SK-N-SH (cell line): ENCODE measurements around the gene DGKH. TPM values are rescaled to one million over a fixed set of nuclear protein-coding genes. Genes with fewer than 3 reads are reported as not detected.

ENCODE experiments used
- CTCF ChIA-PET: fragments of 300-600, 350-600 bp; formaldehyde crosslinking; extraction: SDS; loops from one replicate; lab custom pipeline; 2021; lab: Yijun Ruan, JAX
- POLR2A ChIA-PET: fragments of 350-600 bp; sonication (Branson Sonifier 250); formaldehyde crosslinking; extraction: SDS; loops from one replicate; lab custom pipeline; 2020; ENCODE audit warnings: antibody characterized with exemption, inconsistent platforms; lab: Yijun Ruan, JAX
- DNase-seq: peaks from one replicate; pipeline ENCODE4 v3.0.0; 2012
- H2AFZ ChIP-seq: fragments of 200-600 bp; sonication (generic); 2 replicates; pipeline ENCODE4 v1.8.1; 2016; ENCODE audit warnings: antibody characterized with exemption, mild to moderate bottlenecking, low read depth
- H3F3A ChIP-seq: fragments of 200-600 bp; sonication (generic); replicated peaks from 2 replicates; pipeline ENCODE3; 2016; ENCODE audit warnings: antibody characterized with exemption, mild to moderate bottlenecking; ENCODE audit not compliant: insufficient read depth
- H3K27ac ChIP-seq, 2 experiments: fragments of 200-500 bp in 1 of 2; fragments of 200-600 bp in 1 of 2; sonication (Bioruptor generic) in 1 of 2; sonication (generic), shearing (Covaris generic) in 1 of 2; 2 replicates each; pipeline versions ENCODE4 v1.5.1 to v1.6.1; 2014 to 2016; ENCODE audit warnings: low read depth in 2 of 2, inconsistent platforms in 1 of 2, low read length in 1 of 2, mild to moderate bottlenecking in 1 of 2, mixed read lengths in 1 of 2
- H3K27me3 ChIP-seq: fragments of 200-600 bp; sonication (generic), shearing (Covaris generic); 2 replicates; pipeline ENCODE4 v1.6.1; 2016; ENCODE audit warnings: mixed run types; ENCODE audit not compliant: insufficient read depth
- H3K36me3 ChIP-seq, 2 experiments: fragments of 200-500 bp in 1 of 2; fragments of 200-600 bp in 1 of 2; sonication (Bioruptor generic) in 1 of 2; sonication (generic) in 1 of 2; replicated peaks in 1 of 2; 2 replicates each; pipeline versions ENCODE3 to v1.5.1; 2014 to 2016; ENCODE audit warnings: low read length in 1 of 2, mild to moderate bottlenecking in 1 of 2; ENCODE audit not compliant: insufficient read depth in 2 of 2, control insufficient read depth in 1 of 2
- H3K4me1 ChIP-seq, 2 experiments: fragments of 200-500 bp in 1 of 2; fragments of 200-600 bp in 1 of 2; sonication (Bioruptor generic) in 1 of 2; sonication (generic), shearing (Covaris generic) in 1 of 2; 2 replicates each; pipeline versions ENCODE4 v1.5.1 to v1.6.1; 2014 to 2016; ENCODE audit warnings: low read depth in 1 of 2, low read length in 1 of 2, mixed run types in 1 of 2; ENCODE audit not compliant: insufficient read depth in 2 of 2, control insufficient read depth in 1 of 2
- H3K4me2 ChIP-seq: fragments of 200-600 bp; sonication (generic), shearing (Covaris generic); 2 replicates; pipeline ENCODE4 v1.6.1; 2017; ENCODE audit warnings: mixed run types
- H3K4me3 ChIP-seq, 2 experiments: fragments of 200-500 bp in 1 of 2; fragments of 200-600 bp in 1 of 2; sonication (Bioruptor generic) in 1 of 2; sonication (generic), shearing (Covaris generic) in 1 of 2; 2 replicates each; pipeline versions ENCODE4 v1.5.1 to v1.8.1; 2014 to 2016; ENCODE audit warnings: low read depth in 2 of 2, inconsistent platforms in 1 of 2, low read length in 1 of 2, mild to moderate bottlenecking in 1 of 2, mixed read lengths in 1 of 2, moderate library complexity in 1 of 2
- H3K79me2 ChIP-seq: fragments of 200-600 bp; sonication (generic); 2 replicates; pipeline ENCODE4 v1.8.1; 2017; ENCODE audit warnings: mild to moderate bottlenecking; ENCODE audit not compliant: insufficient read depth
- H3K9ac ChIP-seq: fragments of 200-600 bp; sonication (generic); 2 replicates; pipeline ENCODE4 v1.6.1; 2017; ENCODE audit warnings: mixed run types
- H3K9me2 ChIP-seq: fragments of 200-600 bp; sonication (generic); 2 replicates; pipeline ENCODE4 v1.6.1; 2017; ENCODE audit warnings: mixed run types
- H3K9me3 ChIP-seq: fragments of 200-600 bp; sonication (generic); 2 replicates; pipeline ENCODE4 v1.6.1; 2017; ENCODE audit warnings: mixed run types, mild to moderate bottlenecking, moderate library complexity
- H4K20me1 ChIP-seq: fragments of 200-600 bp; sonication (generic); 2 replicates; pipeline ENCODE4 v1.6.1; 2017; ENCODE audit warnings: mild to moderate bottlenecking, mixed run types; ENCODE audit not compliant: insufficient read depth
- CHD2 ChIP-seq: fragments of 150-350 bp; IDR thresholded peaks from 2 replicates; pipeline ENCODE4 v1.6.1; 2018; ENCODE audit warnings: low read length; ENCODE audit not compliant: partially characterized antibody
- ELF1 ChIP-seq: IDR thresholded peaks from 2 replicates; pipeline ENCODE4 v1.4.0; 2012
- EP300 ChIP-seq, 2 experiments: IDR thresholded peaks; 2 replicates each; pipeline versions ENCODE4 v1.4.0 to v1.6.1; 2012; ENCODE audit warnings: borderline replicate concordance in 1 of 2, low read depth in 1 of 2, low read length in 1 of 2
- FOSL2 ChIP-seq: IDR thresholded peaks from 2 replicates; pipeline ENCODE4 v1.4.0; 2012; ENCODE audit warnings: low read depth, mild to moderate bottlenecking, moderate library complexity, borderline replicate concordance
- FOXM1 ChIP-seq: IDR thresholded peaks from 2 replicates; pipeline ENCODE4 v1.4.0; 2012; ENCODE audit warnings: low read depth, mild to moderate bottlenecking
- GABPA ChIP-seq: IDR thresholded peaks from 2 replicates; pipeline ENCODE4 v1.4.0; 2012; ENCODE audit warnings: low read depth, mild to moderate bottlenecking
- GATA2 ChIP-seq: sonication (generic); formaldehyde crosslinking; IDR thresholded peaks from 2 replicates; pipeline ENCODE4 v1.5.0; 2020; ENCODE audit warnings: mild to moderate bottlenecking, missing genetic modification reagents
- IRF3 ChIP-seq: fragments of 150-350 bp; IDR thresholded peaks from 2 replicates; pipeline ENCODE4 v1.6.1; 2016; ENCODE audit warnings: mild to moderate bottlenecking, low read depth, low read length
- JUND ChIP-seq: IDR thresholded peaks from 2 replicates; pipeline ENCODE4 v1.4.0; 2012
- MAX ChIP-seq: IDR thresholded peaks from 2 replicates; pipeline ENCODE4 v1.4.0; 2012; ENCODE audit warnings: low read depth
- POLR2AphosphoS5 ChIP-seq: IDR thresholded peaks from 2 replicates; pipeline ENCODE4 v1.6.1; 2012; ENCODE audit warnings: low read depth, low read length
- RAD21 ChIP-seq: IDR thresholded peaks from 2 replicates; pipeline ENCODE4 v1.6.1; 2012; ENCODE audit warnings: mild to moderate bottlenecking, low read length
- RCOR1 ChIP-seq: fragments of 150-350 bp; IDR thresholded peaks from 2 replicates; pipeline ENCODE4 v1.6.1; 2017; ENCODE audit warnings: antibody characterized with exemption, low read length
- REST ChIP-seq: IDR thresholded peaks from 2 replicates; pipeline ENCODE4 v1.6.1; 2012; ENCODE audit warnings: mild to moderate bottlenecking, low read depth, low read length, moderate library complexity
- RXRA ChIP-seq: IDR thresholded peaks from 2 replicates; pipeline ENCODE4 v1.4.0; 2012; ENCODE audit warnings: low read depth, mild to moderate bottlenecking, borderline replicate concordance
- SIN3A ChIP-seq: IDR thresholded peaks from 2 replicates; pipeline ENCODE4 v1.6.1; 2012; ENCODE audit warnings: low read depth, mild to moderate bottlenecking, low read length, moderate library complexity, borderline replicate concordance
- SMC3 ChIP-seq: IDR thresholded peaks from 2 replicates; pipeline ENCODE4 v1.6.1; 2012; ENCODE audit warnings: low read depth, low read length, improper control_type of control experiment
- TAF1 ChIP-seq: IDR thresholded peaks from 2 replicates; pipeline ENCODE4 v1.6.1; 2012; ENCODE audit warnings: low read depth, mild to moderate bottlenecking, low read length, moderate library complexity, borderline replicate concordance
- TEAD4 ChIP-seq: IDR thresholded peaks from 2 replicates; pipeline ENCODE4 v1.4.0; 2012; ENCODE audit warnings: mild to moderate bottlenecking, borderline replicate concordance; ENCODE audit not compliant: insufficient read depth
- USF1 ChIP-seq: IDR thresholded peaks from 2 replicates; pipeline ENCODE4 v1.4.0; 2012; ENCODE audit warnings: low read depth, borderline replicate concordance
- WGBS: methylation state at CpG from one replicate; pipeline ENCODE4 v1.1.6; 2017; ENCODE audit warnings: low lambda C conversion rate; 5-methylcytosine and 5-hydroxymethylcytosine counted together
- polyA plus RNA-seq, 3 experiments: library from polyadenylated mRNA; depleted of rRNA; stranded (reverse); fragments of >200 nt; gene quantifications; 2 replicates each; pipeline ENCODE4 v1.2.3, GENCODE V29; 2012

DGKH gene
- polyA plus RNA-seq, 1 of the 3 experiments (the other 2 are of a cell fraction) = 2.5 TPM

- no peak for TF ChIP-seq REST
- TF ChIP-seq TEAD4 = no peak
- TF ChIP-seq, all 33 proteins: peak for 0
Observed at GRCh38 chr13:42190529-42190928, 142.1 kb downstream of the DGKH start (continued).

- Histone ChIP-seq H3F3A (no peaks in the 10 kb centered on the region), H3K4me2 (no peak overlapping the region), H3K9me3 (no peaks in the 10 kb centered on the region), H3K9ac (no peak overlapping the region), H3K27ac (no peak overlapping the region), H4K20me1 (no peaks in the 10 kb centered on the region), H2AFZ (no peak overlapping the region), H3K4me3 (no peak overlapping the region), H3K27me3 (no peaks in the 10 kb centered on the region), H3K4me1 (no peaks in the 10 kb centered on the region), H3K9me2 (no peaks in the 10 kb centered on the region), H3K36me3 (peaks cover 32 to 41% of the 10 kb centered on the region in 2 experiments), H3K79me2 (no peaks in the 10 kb centered on the region)
- no peak for DNase-seq
- POLR2A ChIA-PET = no interaction called here
- TF ChIP-seq RXRA (no peak), POLR2AphosphoS5 (no peak), SIN3A (no peak), REST (no peak), SMC3 (no peak), ELF1 (no peak), CHD2 (no peak), TEAD4 (no peak), RAD21 (no peak), MAX (no peak), GABPA (no peak), EP300 (IDR thresholded peaks at IDR 0.05; ENCODE audit: borderline replicate concordance in 1 of 2, low read depth in 1 of 2, low read length in 1 of 2) (no peak), TAF1 (no peak), FOSL2 (no peak), JUND (no peak), IRF3 (no peak), GATA2 (CRISPR knock-in tag) (no peak), FOXM1 (no peak), USF1 (no peak), RCOR1 (no peak)
- CTCF ChIA-PET = no interaction called here
- WGBS = 94% methylated on average over 5 of the region's 5 CpGs
Observed at GRCh38 chr13:42211704-42212464, 163.4 kb downstream of the DGKH start.
